ENCODE data around the gene STMN3. TPM values are rescaled to one million over a fixed set of nuclear protein-coding genes. Genes with fewer than 3 reads are reported as not detected.
"Not testable (repeated sequence)": the region's sequence is repeated elsewhere in the genome, so short reads cannot be mapped to it uniquely, and the experiment has no call there.

The STMN3 gene
- polyA plus RNA-seq, 1 experiment = 12.7 TPM

GRCh38 chr20:63673951-63674350 is 20.7 kb upstream of the STMN3 start:
- ChIA-PET CTCF (no interaction called here), POLR2A (no interaction called here)
- TF ChIP-seq CTCF (IDR thresholded peaks at IDR 0.05; ENCODE audit: insufficient read depth, low read depth, low read length) = no peak
- peaks cover 19% of the 10 kb centered on the region for H3K36me3 ChIP-seq (ENCODE audit: control insufficient read depth, insufficient read depth, low read length)
- DNase-seq (ENCODE audit: low read depth) = no peak
- H3K27me3 ChIP-seq (ENCODE audit: control insufficient read depth, insufficient read depth, low read length) = no peaks in the 10 kb centered on the region
- H3K4me3 ChIP-seq (ENCODE audit: low read depth, low read length) = no peak overlapping the region

- H3K27me3 ChIP-seq (ENCODE audit: control insufficient read depth, insufficient read depth, low read length) = no peaks in the 10 kb centered on the region
- H3K36me3 ChIP-seq (ENCODE audit: control insufficient read depth, insufficient read depth, low read length) = peaks cover 18% of the 10 kb centered on the region
- no peak for TF ChIP-seq CTCF (IDR thresholded peaks at IDR 0.05; ENCODE audit: insufficient read depth, low read depth, low read length)
- H3K4me3 ChIP-seq (ENCODE audit: low read depth, low read length) = no peak overlapping the region
- no peak for DNase-seq (ENCODE audit: low read depth)
- ChIA-PET CTCF (interaction anchor here (0.7 kb wide), 1 partner anchor 23 kb away, joined by 4 read pairs; no protein-coding TSS in a partner anchor), POLR2A (no interaction called here)
These were observed 19.4 kb upstream of the STMN3 start for GRCh38 chr20:63672666-63673065.

- POLR2A ChIA-PET; DNase-seq (ENCODE audit: low read depth): not testable (repeated sequence)
These were observed 18.5 kb upstream of the STMN3 start for GRCh38 chr20:63671695-63672094.

GRCh38 chr20:63668351-63668750 is 15.1 kb upstream of the STMN3 start:
- Histone ChIP-seq H3K4me3 (ENCODE audit: low read depth, low read length) (no peak overlapping the region), H3K36me3 (ENCODE audit: control insufficient read depth, insufficient read depth, low read length) (peaks cover 34% of the 10 kb centered on the region), H3K27me3 (ENCODE audit: control insufficient read depth, insufficient read depth, low read length) (no peaks in the 10 kb centered on the region)
- CTCF ChIA-PET = no interaction called here
- POLR2A ChIA-PET = no interaction called here
- TF ChIP-seq CTCF (IDR thresholded peaks at IDR 0.05; ENCODE audit: insufficient read depth, low read depth, low read length) = no peak
- no peak for DNase-seq (ENCODE audit: low read depth)

More at GRCh38 chr20:63671695-63672094, 18.5 kb upstream of the STMN3 start:
- not testable (repeated sequence) for H3K4me3 ChIP-seq (ENCODE audit: low read depth, low read length); H3K27me3 ChIP-seq (ENCODE audit: control insufficient read depth, insufficient read depth, low read length)
- H3K36me3 ChIP-seq (ENCODE audit: control insufficient read depth, insufficient read depth, low read length) = peaks cover 23% of the 10 kb centered on the region
- CTCF ChIA-PET = interaction anchor here (0.5 kb wide), 1 partner anchor 93 kb away, joined by 3 read pairs; no protein-coding TSS in a partner anchor

- CTCF ChIA-PET = no interaction called here
- peaks cover 39% of the 10 kb centered on the region for H3K36me3 ChIP-seq (ENCODE audit: control insufficient read depth, insufficient read depth, low read length)
- no peak for TF ChIP-seq CTCF (IDR thresholded peaks at IDR 0.05; ENCODE audit: insufficient read depth, low read depth, low read length)
- H3K27me3 ChIP-seq (ENCODE audit: control insufficient read depth, insufficient read depth, low read length) = no peaks in the 10 kb centered on the region
- DNase-seq (ENCODE audit: low read depth) = no peak
- H3K4me3 ChIP-seq (ENCODE audit: low read depth, low read length) = no peak overlapping the region
- POLR2A ChIA-PET = no interaction called here
These were observed 14.6 kb upstream of the STMN3 start for GRCh38 chr20:63667858-63668257.

GRCh38 chr20:63665708-63666107 is 12.5 kb upstream of the STMN3 start:
- TF ChIP-seq CTCF (IDR thresholded peaks at IDR 0.05; ENCODE audit: insufficient read depth, low read depth, low read length) = no peak
- ChIA-PET POLR2A (no interaction called here), CTCF (no interaction called here)
- DNase-seq (ENCODE audit: low read depth) = no peak
- no peak overlapping the region for H3K4me3 ChIP-seq (ENCODE audit: low read depth, low read length)
- H3K36me3 ChIP-seq (ENCODE audit: control insufficient read depth, insufficient read depth, low read length) = peaks cover 50% of the 10 kb centered on the region
- H3K27me3 ChIP-seq (ENCODE audit: control insufficient read depth, insufficient read depth, low read length) = no peaks in the 10 kb centered on the region
